VCaP (cell line): ENCODE data around the gene JMJD1C.
A peak's percentile ranks its signal among the peaks of the same experiment; 100 is the strongest.
"Not testable (repeated sequence)": the region's sequence is repeated elsewhere in the genome, so short reads cannot be mapped to it uniquely, and the experiment has no call there.

ENCODE experiments used
- H3K27ac ChIP-seq: fragments of 450-650 bp; 2 replicates; pipeline ENCODE4 v1.5.1; 2017
- CTCF ChIP-seq: fragments of 450-650 bp; conservative IDR thresholded peaks from 2 replicates; pipeline ENCODE4 v1.5.1; 2017; ENCODE audit warnings: mild to moderate bottlenecking, moderate library complexity

Gene JMJD1C

GRCh38 chr10:63304146-63304545 is 161.6 kb downstream of the JMJD1C start:
- TF ChIP-seq CTCF = no peak

GRCh38 chr10:63300801-63301200 is 165.0 kb downstream of the JMJD1C start:
- no peak for TF ChIP-seq CTCF

More at GRCh38 chr10:63304146-63304545, 161.6 kb downstream of the JMJD1C start:
- H3K27ac ChIP-seq = no peak overlapping the region

GRCh38 chr10:63297941-63298340 is 167.8 kb downstream of the JMJD1C start:
- H3K27ac ChIP-seq = no peak overlapping the region

More at GRCh38 chr10:63300801-63301200, 165.0 kb downstream of the JMJD1C start:
- H3K27ac ChIP-seq = no peak overlapping the region

GRCh38 chr10:63294781-63295180 is 171.0 kb downstream of the JMJD1C start:
- no peak overlapping the region for H3K27ac ChIP-seq
- no peak for TF ChIP-seq CTCF

More at GRCh38 chr10:63297941-63298340, 167.8 kb downstream of the JMJD1C start:
- no peak for TF ChIP-seq CTCF

GRCh38 chr10:63292847-63293246 is 172.9 kb downstream of the JMJD1C start:
- H3K27ac ChIP-seq = peak overlapping the region; percentile 34

GRCh38 chr10:63288170-63288569 is 177.6 kb downstream of the JMJD1C start:
- no peak for TF ChIP-seq CTCF
- no peak overlapping the region for H3K27ac ChIP-seq

- H3K27ac ChIP-seq = no peak overlapping the region
- TF ChIP-seq CTCF = no peak
Observed at GRCh38 chr10:63286754-63287264, 179.0 kb downstream of the JMJD1C start.

GRCh38 chr10:63286340-63286739 is 179.4 kb downstream of the JMJD1C start:
- H3K27ac ChIP-seq = no peak overlapping the region
- TF ChIP-seq CTCF = no peak

GRCh38 chr10:63283901-63284300 is 181.9 kb downstream of the JMJD1C start:
- H3K27ac ChIP-seq = not testable (repeated sequence)
